CD4-positive, alpha-beta T cell (primary cell): ENCODE data around the gene GLG1. TPM values are rescaled to one million over a fixed set of nuclear protein-coding genes. Genes with fewer than 3 reads are reported as not detected.

Source experiments
- ATAC-seq: fragments of 200-7000 bp; cut with Tn5 transposase; one replicate; pipeline ENCODE4 v1.10.0; 2022; ENCODE audit warnings: mild to moderate bottlenecking; ENCODE audit not compliant: poor library complexity
- CTCF ChIA-PET: fragments of 350-600 bp; sonication (Branson Sonifier 250); formaldehyde crosslinking; loops from one replicate; lab custom pipeline; 2021; ENCODE audit warnings: antibody characterized with exemption, inconsistent platforms; lab: Charles Lee
- POLR2A ChIA-PET: fragments of 350-600 bp; sonication (Branson Sonifier 250); formaldehyde crosslinking; loops from one replicate; lab custom pipeline; 2021; ENCODE audit warnings: antibody characterized with exemption, inconsistent platforms; lab: Charles Lee
- DNase-seq, 14 experiments: peaks; one replicate each; pipeline ENCODE4 v3.0.0-alpha.2; 2013 to 2020; ENCODE audit warnings: mixed read lengths in 2 of 14
- H3K27ac ChIP-seq, 2 donors: one replicate each; pipeline versions ENCODE4 v1.5.1 to v1.7.0; 2013; ENCODE audit warnings: low read length in 2 of 2, low read depth in 1 of 2, mild to moderate bottlenecking in 1 of 2
- H3K27me3 ChIP-seq, 2 experiments: 1 replicate in 1 of 2; 2 replicates in 1 of 2; pipeline versions ENCODE4 v1.6.1 to v1.7.0; 2013; ENCODE audit warnings: low read length in 2 of 2, control low read depth in 1 of 2, mild to moderate bottlenecking in 1 of 2, moderate library complexity in 1 of 2; ENCODE audit not compliant: insufficient read depth in 2 of 2, control insufficient read depth in 1 of 2
- H3K36me3 ChIP-seq: one replicate; pipeline ENCODE4 v1.6.1; 2013; ENCODE audit warnings: low read length, control low read depth; ENCODE audit not compliant: insufficient read depth
- H3K4me1 ChIP-seq: one replicate; pipeline ENCODE4 v1.6.1; 2013; ENCODE audit warnings: low read length, control low read depth; ENCODE audit not compliant: insufficient read depth
- H3K4me3 ChIP-seq: one replicate; pipeline ENCODE4 v1.5.1; 2013; ENCODE audit warnings: mild to moderate bottlenecking, low read length, moderate library complexity
- H3K9me3 ChIP-seq, 2 experiments: 1 replicate in 1 of 2; 2 replicates in 1 of 2; pipeline versions ENCODE4 v1.6.1 to v1.7.0; 2013; ENCODE audit warnings: low read length in 2 of 2, mild to moderate bottlenecking in 2 of 2, control low read depth in 1 of 2, moderate library complexity in 1 of 2; ENCODE audit not compliant: control insufficient read depth in 1 of 2, insufficient read depth in 1 of 2
- H3K27ac Mint-ChIP-seq: one replicate; pipeline ENCODE4 v1.8.0; 2020; ENCODE audit warnings: mixed read lengths
- H3K27me3 Mint-ChIP-seq: one replicate; pipeline ENCODE4 v1.8.0; 2021; ENCODE audit warnings: mixed read lengths
- H3K36me3 Mint-ChIP-seq: one replicate; pipeline ENCODE4 v1.8.0; 2021; ENCODE audit warnings: low read depth, mixed read lengths
- H3K4me1 Mint-ChIP-seq: one replicate; pipeline ENCODE4 v1.8.0; 2021; ENCODE audit warnings: low read depth, mixed read lengths
- H3K4me3 Mint-ChIP-seq: one replicate; pipeline ENCODE4 v1.8.0; 2020; ENCODE audit warnings: mild to moderate bottlenecking, mixed read lengths
- H3K9me3 Mint-ChIP-seq: one replicate; pipeline ENCODE4 v1.8.0; 2020; ENCODE audit warnings: mixed read lengths
- CTCF ChIP-seq: fragments of 200-600 bp; IDR thresholded peaks from one replicate; pipeline ENCODE4 v1.8.0; 2022; ENCODE audit warnings: antibody characterized with exemption, mild to moderate bottlenecking
- intact Hi-C, 2 experiments: fragments of 100-400 bp; cut with DNase I in 1 of 2; cut with micrococcal nuclease in 1 of 2; formaldehyde crosslinking; loops; one replicate each; pipeline versions ENCODE4 v1.15.1 to v1.9.0; 2023 to 2025; cut with DNase I, micrococcal nuclease
- total RNA-seq, 174 experiments: library from RNA in 2 of 174; stranded (reverse) in 2 of 174; gene quantifications; one replicate each; pipeline ENCODE4 v1.2.3 and lab custom pipeline; 2021 to 2026

GLG1 gene
- total RNA-seq, 2 experiments from 2014 or later, result 110 to 114 TPM

GRCh38 chr16:74565378-74565777, 41.5 kb downstream of the GLG1 start:
- CTCF ChIA-PET, result no interaction called here
- peaks cover 95% of the 10 kb centered on the region for H3K4me1 Mint-ChIP-seq
- no peak for ATAC-seq

DNA sequence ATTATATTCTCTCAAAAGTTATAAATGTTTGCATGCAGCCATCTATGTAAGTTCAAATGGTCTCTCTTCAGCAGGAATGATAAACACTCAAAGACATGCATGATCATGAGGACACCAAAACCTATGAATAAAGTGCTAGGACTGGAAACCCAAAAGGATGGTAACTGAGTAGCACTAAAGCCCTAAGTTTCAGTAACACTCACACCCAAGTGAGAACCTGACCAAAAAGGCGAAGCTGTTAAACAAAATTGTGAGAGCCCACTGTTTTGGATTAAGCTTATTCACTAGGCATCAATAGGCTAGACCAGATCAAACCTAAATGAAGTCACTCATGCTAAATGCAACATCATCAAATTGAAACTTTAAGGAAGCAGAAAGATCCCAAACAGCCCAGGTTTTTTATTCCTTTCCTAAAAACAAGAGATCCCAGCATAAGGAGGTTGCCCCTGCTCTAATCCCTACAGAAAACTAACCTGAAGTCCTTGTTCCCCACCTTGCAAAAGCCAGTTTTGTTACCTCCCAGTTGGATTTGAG, 42.4 kb downstream of the GLG1 start:
- peak overlapping the region; percentile 87 for H3K27ac Mint-ChIP-seq
- CTCF ChIA-PET, result no interaction called here
- POLR2A ChIA-PET, result no interaction called here

More at GRCh38 chr16:74565378-74565777, 41.5 kb downstream of the GLG1 start:
- Histone ChIP-seq H3K4me3 (no peak overlapping the region), H3K36me3 (no peaks in the 10 kb centered on the region), H3K27me3 (no peaks in the 10 kb centered on the region), H3K4me1 (peaks cover 46% of the 10 kb centered on the region), H3K27ac (no peak overlapping the region), H3K9me3 (peaks cover 0 to 6% of the 10 kb centered on the region in 2 experiments)
- Mint-ChIP-seq H3K9me3 (no peaks in the 10 kb centered on the region), H3K27me3 (no peaks in the 10 kb centered on the region), H3K4me3 (no peak overlapping the region), H3K27ac (peak overlapping the region; percentile 87), H3K36me3 (peaks cover 43% of the 10 kb centered on the region)
- DNase-seq, result no peak
- no peak for TF ChIP-seq CTCF
- intact Hi-C loops, result no loop called here
- POLR2A ChIA-PET, result no interaction called here

GRCh38 chr16:74563828-74564263, 43.1 kb downstream of the GLG1 start:
- Histone ChIP-seq H3K27ac (no peak overlapping the region), H3K4me1 (peaks cover 45% of the 10 kb centered on the region), H3K36me3 (no peaks in the 10 kb centered on the region), H3K9me3 (peaks cover 0 to 6% of the 10 kb centered on the region in 2 experiments), H3K27me3 (no peaks in the 10 kb centered on the region), H3K4me3 (no peak overlapping the region)
- Mint-ChIP-seq H3K4me3 (peak overlapping the region; percentile 17), H3K27me3 (no peaks in the 10 kb centered on the region), H3K27ac (peak overlapping the region; percentile 87), H3K4me1 (peaks cover 96% of the 10 kb centered on the region), H3K9me3 (no peaks in the 10 kb centered on the region), H3K36me3 (peaks cover 49% of the 10 kb centered on the region)
- TF ChIP-seq CTCF, result no peak
- POLR2A ChIA-PET, result no interaction called here
- CTCF ChIA-PET, result no interaction called here
- no peak for ATAC-seq
- peak in 4 of 14 experiments; percentile 11 to 58 (median 35) for DNase-seq
- intact Hi-C loops, result no loop called here

More for the DNA sequence above, 42.4 kb downstream of the GLG1 start:
- no peak for TF ChIP-seq CTCF
- Histone ChIP-seq H3K27ac (no peak overlapping the region), H3K27me3 (no peaks in the 10 kb centered on the region), H3K36me3 (no peaks in the 10 kb centered on the region), H3K9me3 (peaks cover 0 to 6% of the 10 kb centered on the region in 2 experiments), H3K4me1 (peaks cover 46% of the 10 kb centered on the region), H3K4me3 (no peak overlapping the region)
- Mint-ChIP-seq H3K27me3 (no peaks in the 10 kb centered on the region), H3K4me1 (peaks cover 96% of the 10 kb centered on the region), H3K36me3 (peaks cover 44% of the 10 kb centered on the region), H3K9me3 (no peaks in the 10 kb centered on the region), H3K4me3 (no peak overlapping the region)
- ATAC-seq (no peak), DNase-seq (no peak)
- intact Hi-C loops, result no loop called here
